ENCODE measurements around the gene SOX13. TPM values are rescaled to one million over a fixed set of nuclear protein-coding genes. Genes with fewer than 3 reads are reported as not detected.

Gene SOX13
- total RNA-seq, 4 donors from 2014 or later = 15.6 to 31.1 (median 16.3) TPM

DNA sequence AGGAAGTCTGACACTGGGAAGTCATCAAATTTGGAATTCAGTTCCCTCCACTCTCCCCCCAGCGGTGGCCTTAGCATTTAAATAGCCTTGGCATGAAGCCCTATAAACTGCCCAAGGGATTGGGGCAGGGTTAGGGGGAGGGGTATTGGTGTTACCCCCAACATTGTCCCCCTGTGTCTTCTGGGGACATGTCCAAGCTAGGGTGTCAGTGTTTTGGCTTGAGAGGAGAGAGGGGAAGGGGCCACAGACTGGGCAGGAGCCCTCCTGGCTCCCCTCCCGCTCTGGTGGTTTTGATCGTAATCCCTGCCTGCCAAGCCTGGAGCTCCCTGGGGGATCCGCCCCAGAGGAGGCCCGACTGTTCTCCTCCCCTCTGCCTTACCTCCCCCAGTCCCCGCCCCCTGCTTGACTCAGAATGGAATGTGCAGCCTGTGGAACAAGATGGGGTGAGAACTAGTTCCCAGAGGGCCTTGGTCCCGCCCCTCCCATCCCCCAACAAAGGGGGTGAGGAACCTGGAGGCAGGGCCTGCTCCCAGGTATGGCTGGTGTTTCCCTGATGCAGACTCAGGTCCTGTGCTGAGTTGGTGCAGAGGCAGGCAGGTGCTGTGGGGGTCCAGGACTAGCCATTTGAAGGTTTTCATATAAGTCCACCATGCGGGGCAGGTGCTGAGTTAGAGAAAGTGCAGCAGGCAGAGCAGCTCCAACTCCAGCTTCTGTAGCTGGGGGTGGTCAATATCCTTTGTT lies 7.4 kb downstream of the SOX13 start:
- Histone ChIP-seq H3K36me3 (no peaks in the 10 kb centered on the region), H3K4me3 (peak overlapping the region; percentile 2 to 31 (median 12)), H3K4me1 (peaks cover 84 to 90% of the 10 kb centered on the region in 2 donors), H3K9me3 (no peaks in the 10 kb centered on the region), H3K27ac (peak overlapping the region; percentile 85 to 94 (median 92)), H3K27me3 (no peaks in the 10 kb centered on the region)
- TF ChIP-seq, protein P1, sequence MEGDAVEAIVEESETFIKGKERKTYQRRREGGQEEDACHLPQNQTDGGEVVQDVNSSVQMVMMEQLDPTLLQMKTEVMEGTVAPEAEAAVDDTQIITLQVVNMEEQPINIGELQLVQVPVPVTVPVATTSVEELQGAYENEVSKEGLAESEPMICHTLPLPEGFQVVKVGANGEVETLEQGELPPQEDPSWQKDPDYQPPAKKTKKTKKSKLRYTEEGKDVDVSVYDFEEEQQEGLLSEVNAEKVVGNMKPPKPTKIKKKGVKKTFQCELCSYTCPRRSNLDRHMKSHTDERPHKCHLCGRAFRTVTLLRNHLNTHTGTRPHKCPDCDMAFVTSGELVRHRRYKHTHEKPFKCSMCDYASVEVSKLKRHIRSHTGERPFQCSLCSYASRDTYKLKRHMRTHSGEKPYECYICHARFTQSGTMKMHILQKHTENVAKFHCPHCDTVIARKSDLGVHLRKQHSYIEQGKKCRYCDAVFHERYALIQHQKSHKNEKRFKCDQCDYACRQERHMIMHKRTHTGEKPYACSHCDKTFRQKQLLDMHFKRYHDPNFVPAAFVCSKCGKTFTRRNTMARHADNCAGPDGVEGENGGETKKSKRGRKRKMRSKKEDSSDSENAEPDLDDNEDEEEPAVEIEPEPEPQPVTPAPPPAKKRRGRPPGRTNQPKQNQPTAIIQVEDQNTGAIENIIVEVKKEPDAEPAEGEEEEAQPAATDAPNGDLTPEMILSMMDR (IDR thresholded peaks at IDR 0.05 in 4 of 5, conservative IDR thresholded peaks at IDR 0.05 in 1 of 5) = peak in 1 of 5 experiments; percentile 12
- TF ChIP-seq POLR2A (IDR thresholded peaks at IDR 0.05) = no peak
- DNase-seq (peak; percentile 60 to 66), ATAC-seq (peak; percentile 17 to 33)
- in situ Hi-C loops (cut with MboI; ENCODE audit: low sequenced_read_pairs in 4 of 4) = no loop called here
- intact Hi-C loops (cut with DNase I; ENCODE audit: low total_unique reads) = loop anchor here (5.0 to 10.0 kb wide), 2 partner anchors 218 to 1046 kb away; partner anchors contain the start of gene SNRPE

DNA sequence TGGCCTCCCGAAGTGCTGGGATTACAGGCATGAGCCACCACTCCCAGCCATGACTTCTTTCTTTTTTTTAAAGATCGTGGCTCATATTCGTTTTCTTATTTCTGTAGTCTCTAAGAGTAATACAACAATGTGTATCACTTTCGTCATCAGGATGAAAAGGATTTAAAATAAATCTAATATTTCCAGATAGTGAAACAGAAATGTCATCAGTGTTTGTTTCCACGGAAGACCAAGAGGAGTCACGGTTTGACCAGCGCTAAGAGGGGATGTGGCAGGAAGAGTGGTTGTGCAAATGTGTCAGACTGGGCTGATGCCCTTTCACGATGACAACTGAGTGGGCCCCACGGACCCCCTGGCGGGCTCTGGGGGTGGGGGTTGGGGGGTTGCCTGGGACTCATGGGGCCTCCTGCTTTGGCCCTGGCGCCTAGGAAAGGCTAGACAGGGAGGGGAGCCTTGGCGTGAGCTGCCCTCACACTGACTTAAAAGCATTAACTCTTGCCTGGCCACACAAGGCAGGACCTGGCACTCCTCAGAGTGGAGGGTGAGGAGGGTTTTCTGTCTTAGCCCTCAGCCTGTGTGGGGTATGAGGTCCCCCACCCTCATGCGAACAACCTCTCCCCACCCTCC lies 8.4 kb downstream of the SOX13 start:
- Histone ChIP-seq H3K27ac (peak overlapping the region; percentile 85 to 94 (median 92)), H3K27me3 (no peaks in the 10 kb centered on the region), H3K9me3 (no peaks in the 10 kb centered on the region), H3K4me3 (no peak overlapping the region), H3K4me1 (peaks cover 88 to 90% of the 10 kb centered on the region in 2 donors), H3K36me3 (no peaks in the 10 kb centered on the region)
- ATAC-seq (no peak), DNase-seq (no peak)
- intact Hi-C loops (cut with DNase I; ENCODE audit: low total_unique reads) = loop anchor here (5.0 to 10.0 kb wide), 2 partner anchors 219 to 1046 kb away; partner anchors contain the start of gene SNRPE
- in situ Hi-C loops (cut with MboI; ENCODE audit: low sequenced_read_pairs in 4 of 4) = no loop called here
- TF ChIP-seq, protein P1 (IDR thresholded peaks at IDR 0.05 in 4 of 5, conservative IDR thresholded peaks at IDR 0.05 in 1 of 5) = no peak
- TF ChIP-seq POLR2A (IDR thresholded peaks at IDR 0.05) = no peak

DNA sequence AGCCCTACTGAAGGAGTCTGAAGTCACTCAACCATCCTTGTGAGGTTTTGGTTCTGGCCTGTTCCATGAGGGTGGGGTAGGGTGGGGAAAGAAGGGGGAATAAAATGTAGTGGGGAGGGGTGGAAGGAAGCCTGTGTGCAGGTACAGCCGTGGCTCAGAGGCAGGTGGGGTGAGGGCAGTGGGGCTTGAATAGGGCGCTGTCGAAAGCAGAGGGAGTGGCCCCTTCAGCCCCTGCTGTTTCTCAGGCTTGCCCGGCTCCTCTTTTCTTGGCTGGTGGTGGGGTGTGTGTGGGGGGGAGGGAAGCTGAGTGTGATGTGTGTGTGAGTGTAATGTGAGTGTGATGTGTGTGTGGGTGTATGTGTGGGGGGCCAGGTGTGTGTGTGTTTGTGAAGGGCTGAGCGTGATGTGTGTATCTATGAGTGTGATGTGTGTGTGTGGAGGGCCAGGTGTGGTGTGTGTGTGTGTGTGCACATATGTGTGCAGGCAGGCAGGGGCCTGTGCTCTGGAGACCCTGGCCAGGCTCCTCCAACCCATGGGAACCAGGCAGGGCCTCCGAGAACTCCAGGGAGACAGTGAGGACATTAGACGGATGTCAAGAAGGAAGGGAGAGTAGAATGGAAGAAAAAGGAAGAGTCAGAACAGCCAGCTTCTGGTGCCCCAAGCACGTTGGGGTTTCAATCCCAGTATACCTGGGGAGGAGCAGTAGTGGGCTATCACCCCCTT lies 9.0 kb downstream of the SOX13 start:
- TF ChIP-seq, protein P1 (IDR thresholded peaks at IDR 0.05 in 4 of 5, conservative IDR thresholded peaks at IDR 0.05 in 1 of 5) = no peak
- TF ChIP-seq POLR2A (IDR thresholded peaks at IDR 0.05) = no peak
- in situ Hi-C loops (cut with MboI; ENCODE audit: low sequenced_read_pairs in 4 of 4) = no loop called here
- Histone ChIP-seq H3K27ac (peak overlapping the region; percentile 85 to 94 (median 92)), H3K36me3 (no peaks in the 10 kb centered on the region), H3K4me3 (no peak overlapping the region), H3K27me3 (no peaks in the 10 kb centered on the region), H3K9me3 (no peaks in the 10 kb centered on the region), H3K4me1 (peaks cover 88 to 91% of the 10 kb centered on the region in 2 donors)
- no peak for DNase-seq
- intact Hi-C loops (cut with DNase I; ENCODE audit: low total_unique reads) = loop anchor here (5.0 to 10.0 kb wide), 2 partner anchors 220 to 1047 kb away; partner anchors contain the start of gene SNRPE
- no peak for ATAC-seq

DNA sequence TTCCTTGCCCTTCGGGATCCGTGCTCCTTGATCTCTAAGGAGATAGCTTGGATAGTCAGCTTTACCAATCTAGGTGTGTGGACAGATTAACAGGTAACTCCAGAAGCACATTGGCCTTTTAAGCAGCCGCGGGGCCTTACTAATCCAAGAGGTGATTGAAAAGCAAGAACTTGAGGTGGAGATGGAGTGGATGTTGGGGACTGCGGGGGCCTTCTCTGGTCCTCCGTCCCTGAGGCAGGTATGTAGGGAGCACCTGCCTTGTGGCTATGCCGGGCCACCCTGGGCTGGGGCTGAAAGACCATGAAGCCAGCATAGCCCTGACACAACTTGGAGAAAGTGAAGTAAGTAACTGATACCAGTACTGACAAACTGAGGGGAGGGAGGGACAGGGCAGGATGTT lies 10.6 kb downstream of the SOX13 start:
- peaks cover 94 to 100% of the 10 kb centered on the region in 2 donors for H3K4me1 ChIP-seq

More for the DNA sequence above, 10.6 kb downstream of the SOX13 start:
- intact Hi-C loops (cut with DNase I; ENCODE audit: low total_unique reads) (loop anchor here (5.0 to 10.0 kb wide), 2 partner anchors 221 to 1049 kb away; partner anchors contain the start of gene SNRPE), in situ Hi-C loops (cut with MboI; ENCODE audit: low sequenced_read_pairs in 4 of 4) (no loop called here)
- no peaks in the 10 kb centered on the region for H3K9me3 ChIP-seq
- no peak overlapping the region for H3K4me3 ChIP-seq
- peak in 1 of 2 donors; percentile 20 for ATAC-seq
- no peaks in the 10 kb centered on the region for H3K36me3 ChIP-seq
- TF ChIP-seq POLR2A (IDR thresholded peaks at IDR 0.05) = no peak
- TF ChIP-seq, protein P1 (IDR thresholded peaks at IDR 0.05 in 4 of 5, conservative IDR thresholded peaks at IDR 0.05 in 1 of 5) = no peak
- H3K27ac ChIP-seq = peak overlapping the region; percentile 85 to 94 (median 92)
- H3K27me3 ChIP-seq = no peaks in the 10 kb centered on the region
- DNase-seq = no peak

Measured in gastrocnemius medialis (tissue), 4 donors.